ENCODE measurements around the gene MEG3. TPM values are rescaled to one million over a fixed set of nuclear protein-coding genes. Genes with fewer than 3 reads are reported as not detected.
"Not testable (repeated sequence)": the region's sequence is repeated elsewhere in the genome, so short reads cannot be mapped to it uniquely, and the experiment has no call there.

MEG3 gene
- polyA plus RNA-seq, 12 donors: 2,267 to 8,000 (median 4,463) TPM

- no peak for DNase-seq
Measured at GRCh38 chr14:100810861-100811461, 15.0 kb upstream of the MEG3 start.

GRCh38 chr14:100813291-100813690 is 12.6 kb upstream of the MEG3 start:
- DNase-seq: no peak

- no peak for DNase-seq
Measured at GRCh38 chr14:100815478-100816285, 10.2 kb upstream of the MEG3 start.

GRCh38 chr14:100816286-100816949 is 9.5 kb upstream of the MEG3 start:
- DNase-seq: no peak

GRCh38 chr14:100816950-100817901 is 8.7 kb upstream of the MEG3 start:
- DNase-seq: no peak

- no peak for DNase-seq
Measured at GRCh38 chr14:100818221-100818699, 7.7 kb upstream of the MEG3 start.

GRCh38 chr14:100818923-100819322 is 7.0 kb upstream of the MEG3 start:
- DNase-seq: not testable (repeated sequence)

GRCh38 chr14:100819453-100819828 is 6.5 kb upstream of the MEG3 start:
- DNase-seq: no peak

- no peak for DNase-seq
Measured at GRCh38 chr14:100819829-100820475, 6.0 kb upstream of the MEG3 start.

- no peak for DNase-seq
Measured at GRCh38 chr14:100820957-100821356, 5.0 kb upstream of the MEG3 start.

GRCh38 chr14:100822013-100822412 is 3.9 kb upstream of the MEG3 start:
- DNase-seq: no peak

GRCh38 chr14:100822532-100823296 is 3.2 kb upstream of the MEG3 start:
- DNase-seq: peak; percentile 80

GRCh38 chr14:100823413-100824080 is 2.4 kb upstream of the MEG3 start:
- peak; percentile 89 for DNase-seq

GRCh38 chr14:100824091-100824551 is 1.8 kb upstream of the MEG3 start:
- peak; percentile 81 for DNase-seq

- DNase-seq: no peak
Measured at GRCh38 chr14:100824901-100825712, 811 bp upstream of the MEG3 start.

- DNase-seq: no peak
Measured at GRCh38 chr14:100826391-100827100, 628 bp downstream of the MEG3 start.

GRCh38 chr14:100827101-100828021 is 1.4 kb downstream of the MEG3 start:
- no peak for DNase-seq
